Epithelial cell of proximal tubule (primary cell): Measurements from ENCODE around the gene DEDD. TPM values are rescaled to one million over a fixed set of nuclear protein-coding genes. Genes with fewer than 3 reads are reported as not detected.
A peak's percentile ranks its signal among the peaks of the same experiment; 100 is the strongest.

ENCODE experiments used
- DNase-seq: peaks from one replicate; pipeline ENCODE4 v3.0.0-alpha.2; 2011; ENCODE audit warnings: low read depth
- H3K4me3 ChIP-seq: 2 replicates; pipeline ENCODE4 v1.5.1; 2011; ENCODE audit warnings: low read depth, mild to moderate bottlenecking, low read length
- CTCF ChIP-seq: conservative IDR thresholded peaks from 2 replicates; pipeline ENCODE4 v1.5.1; 2012; ENCODE audit warnings: low read depth, mild to moderate bottlenecking, low read length
- total RNA-seq: library from RNA; depleted of rRNA; stranded (reverse); fragments of >200 nt; gene quantifications from 2 replicates; pipeline ENCODE4 v1.2.3, GENCODE V29; 2015

DEDD gene
- total RNA-seq, 1 donor from 2014 or later: 22.8 TPM

GRCh38 chr1:161106431-161106830 is 26.0 kb downstream of the DEDD start:
- TF ChIP-seq CTCF: no peak
- DNase-seq: no peak
- no peak overlapping the region for H3K4me3 ChIP-seq

- no peak overlapping the region for H3K4me3 ChIP-seq
- TF ChIP-seq CTCF: no peak
- no peak for DNase-seq
Measured at GRCh38 chr1:161100556-161100955, 31.9 kb downstream of the DEDD start.

- no peak for DNase-seq
- no peak for TF ChIP-seq CTCF
- H3K4me3 ChIP-seq: peak overlapping the region; percentile 98
Measured at GRCh38 chr1:161099090-161099802, 33.2 kb downstream of the DEDD start.

- TF ChIP-seq CTCF: peak; percentile 17
- DNase-seq: no peak
- peak within 1 kb of the TSS; percentile 98 for H3K4me3 ChIP-seq
Measured at GRCh38 chr1:161098210-161099068, 34.0 kb downstream of the DEDD start, which contains the start of gene KLHDC9. Gene KLHDC9, plus strand, starts transcription at chr1:161098361. Its CDS starts 175 bp downstream, at chr1:161098536.

- no peak for DNase-seq
- H3K4me3 ChIP-seq: no peak overlapping the region
- no peak for TF ChIP-seq CTCF
Measured at GRCh38 chr1:161096530-161096929, 35.9 kb downstream of the DEDD start.

- no peak overlapping the region for H3K4me3 ChIP-seq
- TF ChIP-seq CTCF: no peak
- DNase-seq: no peak
Measured at GRCh38 chr1:161096015-161096414, 36.5 kb downstream of the DEDD start.
